Lower leg skin (tissue), 3 donors: ENCODE measurements around the gene ZNF280A.

Experiments used
- CTCF ChIP-seq, 3 donors: fragments of 450-650 bp; IDR thresholded peaks; one replicate each; pipeline ENCODE4 v1.5.1; 2016; ENCODE audit warnings: antibody characterized with exemption in 3 of 3, mild to moderate bottlenecking in 3 of 3, moderate library complexity in 2 of 3
- POLR2A ChIP-seq, 2 donors: fragments of 450-650 bp; IDR thresholded peaks; one replicate each; pipeline ENCODE4 v1.6.1; 2016 to 2017; ENCODE audit warnings: antibody characterized with exemption in 2 of 2, mild to moderate bottlenecking in 1 of 2, moderate library complexity in 1 of 2

GRCh38 chr22:22535662-22536061 is 15.6 kb upstream of the ZNF280A start:
- TF ChIP-seq CTCF (IDR thresholded peaks at IDR 0.05), result no peak
- TF ChIP-seq POLR2A (IDR thresholded peaks at IDR 0.05), result no peak
